GM23338 (cell line): ENCODE measurements around the gene CENPK. TPM values are rescaled to one million over a fixed set of nuclear protein-coding genes. Genes with fewer than 3 reads are reported as not detected.

Experiments used
- ATAC-seq: fragments of 200-7000 bp; cut with Tn5 transposase; 3 replicates; pipeline ENCODE4 v1.9.1; 2020
- DNase-seq: peaks from one replicate; pipeline ENCODE4 v3.0.0-alpha.2; 2015; ENCODE audit warnings: low spot score
- H2AFZ ChIP-seq: fragments of 200-600 bp; sonication (generic); 2 replicates; pipeline ENCODE4 v1.8.0; 2016; ENCODE audit warnings: antibody characterized with exemption, mild to moderate bottlenecking, moderate library complexity
- H3F3A ChIP-seq: fragments of 200-600 bp; sonication (generic); replicated peaks from 2 replicates; pipeline ENCODE4 v1.8.0; 2017; ENCODE audit warnings: antibody characterized with exemption, mixed run types, low read depth
- H3K27ac ChIP-seq: fragments of 200-600 bp; sonication (generic); 2 replicates; pipeline ENCODE4 v1.6.1; 2016; ENCODE audit warnings: low read depth
- H3K27me3 ChIP-seq: fragments of 200-600 bp; sonication (generic); 2 replicates; pipeline ENCODE4 v1.8.0; 2016; ENCODE audit warnings: mild to moderate bottlenecking, mixed run types, moderate library complexity; ENCODE audit not compliant: insufficient read depth
- H3K36me3 ChIP-seq: fragments of 200-600 bp; sonication (generic); 2 replicates; pipeline ENCODE4 v1.8.0; 2016; ENCODE audit warnings: mild to moderate bottlenecking; ENCODE audit not compliant: insufficient read depth
- H3K4me1 ChIP-seq: fragments of 200-600 bp; sonication (generic); 2 replicates; pipeline ENCODE4 v1.8.0; 2016; ENCODE audit warnings: mild to moderate bottlenecking, moderate library complexity; ENCODE audit not compliant: insufficient read depth
- H3K4me2 ChIP-seq: fragments of 200-600 bp; sonication (generic); 2 replicates; pipeline ENCODE4 v1.7.1; 2017; ENCODE audit warnings: mixed run types
- H3K4me3 ChIP-seq: fragments of 200-600 bp; sonication (generic); 2 replicates; pipeline ENCODE4 v1.6.1; 2016; ENCODE audit warnings: mixed run types
- H3K79me2 ChIP-seq: fragments of 200-600 bp; sonication (generic); replicated peaks from 2 replicates; pipeline ENCODE4 v1.8.0; 2017; ENCODE audit warnings: mild to moderate bottlenecking; ENCODE audit not compliant: insufficient read depth
- H3K9me2 ChIP-seq: fragments of 200-600 bp; sonication (generic); 2 replicates; pipeline ENCODE4 v1.8.0; 2017; ENCODE audit not compliant: insufficient read depth
- H4K20me1 ChIP-seq: fragments of 200-600 bp; sonication (generic); replicated peaks from 2 replicates; pipeline ENCODE4 v1.8.0; 2017; ENCODE audit warnings: mild to moderate bottlenecking; ENCODE audit not compliant: insufficient read depth
- H3K27ac Mint-ChIP-seq: 2 replicates; pipeline ENCODE4 v1.8.0; 2020; ENCODE audit warnings: inconsistent platforms, mild to moderate bottlenecking, moderate library complexity, mixed read lengths
- H3K27me3 Mint-ChIP-seq: 3 replicates; pipeline ENCODE4 v1.8.0; 2022; ENCODE audit warnings: low read depth, mild to moderate bottlenecking, moderate library complexity, mixed read lengths, inconsistent platforms; ENCODE audit not compliant: insufficient read depth, poor library complexity
- H3K36me3 Mint-ChIP-seq: 3 replicates; pipeline ENCODE4 v1.8.0; 2021; ENCODE audit warnings: low read depth, mild to moderate bottlenecking, inconsistent platforms, moderate library complexity, mixed read lengths
- H3K4me1 Mint-ChIP-seq: 3 replicates; pipeline ENCODE4 v1.8.0; 2020; ENCODE audit warnings: mild to moderate bottlenecking, inconsistent platforms, mixed read lengths
- H3K4me3 Mint-ChIP-seq: 3 replicates; pipeline ENCODE4 v1.8.0; 2021; ENCODE audit warnings: moderate library complexity, mild to moderate bottlenecking, inconsistent platforms, mixed read lengths
- H3K9me3 Mint-ChIP-seq: 3 replicates; pipeline ENCODE4 v1.8.0; 2020; ENCODE audit warnings: moderate library complexity, mild to moderate bottlenecking, inconsistent platforms, mixed read lengths
- CREB1 ChIP-seq: fragments of 250-450 bp; sonication (Bioruptor Pico); IDR thresholded peaks from 2 replicates; pipeline ENCODE4 v1.5.0; 2020; ENCODE audit warnings: low read depth, mild to moderate bottlenecking, moderate library complexity
- CTCF ChIP-seq, 2 experiments: fragments of 200-600 bp in 1 of 2; sonication (generic) in 1 of 2; conservative IDR thresholded peaks; 2 replicates each; pipeline versions ENCODE4 v1.5.1 to v1.6.1; 2016 to 2017; ENCODE audit warnings: antibody characterized with exemption in 2 of 2, low read depth in 2 of 2, mild to moderate bottlenecking in 2 of 2, moderate library complexity in 1 of 2
- ETS1 ChIP-seq: IDR thresholded peaks from 2 replicates; pipeline ENCODE4 v1.6.1; 2016; ENCODE audit warnings: antibody characterized with exemption
- EZH2 ChIP-seq: fragments of 200-600 bp; sonication (generic); IDR thresholded peaks from one replicate; pipeline ENCODE4 v1.8.0; 2017; ENCODE audit warnings: antibody characterized with exemption, mild to moderate bottlenecking, low read depth; ENCODE audit not compliant: unreplicated experiment
- EZH2phosphoT487 ChIP-seq: fragments of 200-600 bp; sonication (generic); IDR thresholded peaks from one replicate; pipeline ENCODE4 v1.8.1; 2018; ENCODE audit warnings: antibody characterized with exemption; ENCODE audit not compliant: unreplicated experiment
- NANOG ChIP-seq: IDR thresholded peaks from 2 replicates; pipeline ENCODE4 v1.6.1; 2016; ENCODE audit warnings: antibody characterized with exemption, borderline replicate concordance
- POLR2AphosphoS5 ChIP-seq: IDR thresholded peaks from 2 replicates; pipeline ENCODE4 v1.6.1; 2016; ENCODE audit warnings: antibody characterized with exemption, low read depth
- REST ChIP-seq: IDR thresholded peaks from one replicate; pipeline ENCODE4 v1.6.1; 2018; ENCODE audit warnings: antibody characterized with exemption; ENCODE audit not compliant: unreplicated experiment
- STAT1 ChIP-seq: IDR thresholded peaks from one replicate; pipeline ENCODE4 v1.6.1; 2016; ENCODE audit warnings: antibody characterized with exemption; ENCODE audit not compliant: unreplicated experiment
- ZNF114 ChIP-seq: fragments of 250-450 bp; sonication (Bioruptor Pico); IDR thresholded peaks from 2 replicates; pipeline ENCODE4 v1.5.0; 2020; ENCODE audit warnings: mild to moderate bottlenecking, moderate library complexity
- ZNF331 ChIP-seq: fragments of 250-450 bp; sonication (Bioruptor Pico); IDR thresholded peaks from 2 replicates; pipeline ENCODE4 v1.5.0; 2020; ENCODE audit warnings: low read depth, mild to moderate bottlenecking, moderate library complexity
- polyA plus RNA-seq: library from polyadenylated mRNA; unstranded; fragments of >200 nt; fragmentation: Nextera tagmentation; extraction: Ambion mirVana; gene quantifications from 2 replicates; pipeline ENCODE4 v1.2.1, GENCODE V29; 2016
- total RNA-seq: library from RNA; depleted of rRNA; stranded (reverse); fragments of >200 nt; shearing (Covaris generic); gene quantifications from 2 replicates; pipeline ENCODE4 v1.2.3, GENCODE V29; 2014
- TF ChIP-seq, protein P1 (sequence below): fragments of 250-450 bp; sonication (Bioruptor Pico); IDR thresholded peaks from 2 replicates; pipeline ENCODE4 v1.5.0; 2020; ENCODE audit warnings: mild to moderate bottlenecking, moderate library complexity

CENPK gene
- total and polyA plus RNA-seq, 2 experiments from 2014 or later = 50.2 to 137 TPM

DNA sequence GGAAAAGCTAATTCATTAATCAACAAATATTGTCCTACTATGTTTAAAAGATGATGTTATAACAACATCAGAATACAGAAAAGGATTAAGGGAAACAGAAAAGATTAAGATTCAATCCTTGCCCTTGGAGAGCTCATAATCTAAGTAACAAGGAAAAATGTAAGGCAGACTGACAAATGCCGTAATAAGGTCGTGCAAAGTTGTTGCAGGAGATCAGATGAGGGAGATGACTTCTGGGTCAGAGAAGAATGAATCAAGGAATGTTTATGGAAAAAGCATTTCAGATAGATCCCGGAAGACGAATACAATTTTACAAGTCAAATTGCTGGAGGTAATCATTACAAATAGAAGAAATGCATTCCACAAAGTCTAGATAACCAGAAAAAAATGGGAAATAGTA lies 87.6 kb downstream of the CENPK start:
- no peaks in the 10 kb centered on the region for H3K9me3 Mint-ChIP-seq
- Histone ChIP-seq H3K9me2 (no peaks in the 10 kb centered on the region), H3K36me3 (no peaks in the 10 kb centered on the region), H3K4me1 (peaks cover 22% of the 10 kb centered on the region), H3K27ac (no peak overlapping the region), H4K20me1 (no peaks in the 10 kb centered on the region), H3K79me2 (no peaks in the 10 kb centered on the region), H3K4me3 (no peak overlapping the region), H3F3A (no peaks in the 10 kb centered on the region), H2AFZ (no peak overlapping the region), H3K27me3 (peaks cover 8% of the 10 kb centered on the region; the same call in 1 of the 2 replicates), H3K4me2 (no peak overlapping the region)
- TF ChIP-seq ZNF331 (CRISPR knock-in tag) (no peak), CREB1 (no peak), ETS1 (no peak), POLR2AphosphoS5 (no peak), EZH2 (no peak), STAT1 (no peak), ZNF114 (CRISPR knock-in tag) (no peak), CTCF (conservative IDR thresholded peaks at IDR 0.05; ENCODE audit: low read depth in 2 of 2) (no peak), EZH2phosphoT487 (no peak), REST (no peak), NANOG (no peak)
- TF ChIP-seq, protein P1, sequence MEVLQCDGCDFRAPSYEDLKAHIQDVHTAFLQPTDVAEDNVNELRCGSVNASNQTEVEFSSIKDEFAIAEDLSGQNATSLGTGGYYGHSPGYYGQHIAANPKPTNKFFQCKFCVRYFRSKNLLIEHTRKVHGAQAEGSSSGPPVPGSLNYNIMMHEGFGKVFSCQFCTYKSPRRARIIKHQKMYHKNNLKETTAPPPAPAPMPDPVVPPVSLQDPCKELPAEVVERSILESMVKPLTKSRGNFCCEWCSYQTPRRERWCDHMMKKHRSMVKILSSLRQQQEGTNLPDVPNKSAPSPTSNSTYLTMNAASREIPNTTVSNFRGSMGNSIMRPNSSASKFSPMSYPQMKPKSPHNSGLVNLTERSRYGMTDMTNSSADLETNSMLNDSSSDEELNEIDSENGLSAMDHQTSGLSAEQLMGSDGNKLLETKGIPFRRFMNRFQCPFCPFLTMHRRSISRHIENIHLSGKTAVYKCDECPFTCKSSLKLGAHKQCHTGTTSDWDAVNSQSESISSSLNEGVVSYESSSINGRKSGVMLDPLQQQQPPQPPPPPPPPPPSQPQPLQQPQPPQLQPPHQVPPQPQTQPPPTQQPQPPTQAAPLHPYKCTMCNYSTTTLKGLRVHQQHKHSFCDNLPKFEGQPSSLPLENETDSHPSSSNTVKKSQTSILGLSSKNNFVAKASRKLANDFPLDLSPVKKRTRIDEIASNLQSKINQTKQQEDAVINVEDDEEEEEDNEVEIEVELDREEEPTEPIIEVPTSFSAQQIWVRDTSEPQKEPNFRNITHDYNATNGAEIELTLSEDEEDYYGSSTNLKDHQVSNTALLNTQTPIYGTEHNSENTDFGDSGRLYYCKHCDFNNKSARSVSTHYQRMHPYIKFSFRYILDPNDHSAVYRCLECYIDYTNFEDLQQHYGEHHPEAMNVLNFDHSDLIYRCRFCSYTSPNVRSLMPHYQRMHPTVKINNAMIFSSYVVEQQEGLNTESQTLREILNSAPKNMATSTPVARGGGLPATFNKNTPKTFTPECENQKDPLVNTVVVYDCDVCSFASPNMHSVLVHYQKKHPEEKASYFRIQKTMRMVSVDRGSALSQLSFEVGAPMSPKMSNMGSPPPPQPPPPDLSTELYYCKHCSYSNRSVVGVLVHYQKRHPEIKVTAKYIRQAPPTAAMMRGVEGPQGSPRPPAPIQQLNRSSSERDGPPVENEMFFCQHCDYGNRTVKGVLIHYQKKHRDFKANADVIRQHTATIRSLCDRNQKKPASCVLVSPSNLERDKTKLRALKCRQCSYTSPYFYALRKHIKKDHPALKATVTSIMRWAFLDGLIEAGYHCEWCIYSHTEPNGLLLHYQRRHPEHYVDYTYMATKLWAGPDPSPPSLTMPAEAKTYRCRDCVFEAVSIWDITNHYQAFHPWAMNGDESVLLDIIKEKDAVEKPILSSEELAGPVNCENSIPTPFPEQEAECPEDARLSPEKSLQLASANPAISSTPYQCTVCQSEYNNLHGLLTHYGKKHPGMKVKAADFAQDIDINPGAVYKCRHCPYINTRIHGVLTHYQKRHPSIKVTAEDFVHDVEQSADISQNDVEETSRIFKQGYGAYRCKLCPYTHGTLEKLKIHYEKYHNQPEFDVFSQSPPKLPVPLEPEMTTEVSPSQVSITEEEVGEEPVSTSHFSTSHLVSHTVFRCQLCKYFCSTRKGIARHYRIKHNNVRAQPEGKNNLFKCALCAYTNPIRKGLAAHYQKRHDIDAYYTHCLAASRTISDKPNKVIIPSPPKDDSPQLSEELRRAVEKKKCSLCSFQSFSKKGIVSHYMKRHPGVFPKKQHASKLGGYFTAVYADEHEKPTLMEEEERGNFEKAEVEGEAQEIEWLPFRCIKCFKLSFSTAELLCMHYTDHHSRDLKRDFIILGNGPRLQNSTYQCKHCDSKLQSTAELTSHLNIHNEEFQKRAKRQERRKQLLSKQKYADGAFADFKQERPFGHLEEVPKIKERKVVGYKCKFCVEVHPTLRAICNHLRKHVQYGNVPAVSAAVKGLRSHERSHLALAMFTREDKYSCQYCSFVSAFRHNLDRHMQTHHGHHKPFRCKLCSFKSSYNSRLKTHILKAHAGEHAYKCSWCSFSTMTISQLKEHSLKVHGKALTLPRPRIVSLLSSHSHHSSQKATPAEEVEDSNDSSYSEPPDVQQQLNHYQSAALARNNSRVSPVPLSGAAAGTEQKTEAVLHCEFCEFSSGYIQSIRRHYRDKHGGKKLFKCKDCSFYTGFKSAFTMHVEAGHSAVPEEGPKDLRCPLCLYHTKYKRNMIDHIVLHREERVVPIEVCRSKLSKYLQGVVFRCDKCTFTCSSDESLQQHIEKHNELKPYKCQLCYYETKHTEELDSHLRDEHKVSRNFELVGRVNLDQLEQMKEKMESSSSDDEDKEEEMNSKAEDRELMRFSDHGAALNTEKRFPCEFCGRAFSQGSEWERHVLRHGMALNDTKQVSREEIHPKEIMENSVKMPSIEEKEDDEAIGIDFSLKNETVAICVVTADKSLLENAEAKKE = no peak
- DNase-seq (no peak), ATAC-seq (no peak)
- H3K4me1 Mint-ChIP-seq = no peaks in the 10 kb centered on the region; the same call in 2 of the 3 replicates
- H3K4me3 Mint-ChIP-seq = no peak overlapping the region
- no peaks in the 10 kb centered on the region for H3K36me3 Mint-ChIP-seq
- no peak overlapping the region for H3K27ac Mint-ChIP-seq
- H3K27me3 Mint-ChIP-seq = no peaks in the 10 kb centered on the region
